Neural progenitor cell (in vitro differentiated cells): Measurements from ENCODE around the gene ANKS4B.

ENCODE experiments used
- CTCF ChIP-seq: fragments of 200-600 bp; sonication (generic); IDR thresholded peaks from 2 replicates; pipeline ENCODE4 v1.5.1; 2017; ENCODE audit warnings: antibody characterized with exemption, mild to moderate bottlenecking
- EZH2 ChIP-seq: fragments of 200-600 bp; sonication (generic); IDR thresholded peaks from 2 replicates; pipeline ENCODE4 v1.6.1; 2017; ENCODE audit warnings: antibody characterized with exemption, mild to moderate bottlenecking, moderate library complexity

- TF ChIP-seq EZH2, result no peak
- TF ChIP-seq CTCF, result no peak
Measured at GRCh38 chr16:21184834-21185233, 48.7 kb upstream of the ANKS4B start.
